Raji (cell line): ENCODE results near the gene OGFOD3.

Experiments used
- POLR2A ChIP-seq: IDR thresholded peaks from 2 replicates; pipeline ENCODE4 v1.6.1; 2011; ENCODE audit warnings: low read depth, low read length, control low read depth; ENCODE audit not compliant: insufficient read depth

The OGFOD3 gene

GRCh38 chr17:82418001-82418986 is at the start of gene OGFOD3, which contains the start of gene HEXD:
TSS of gene OGFOD3 (minus strand) at chr17:82418586. CDS start at chr17:82418485, 101 bp downstream.
TSS of gene HEXD (plus strand) at chr17:82418347. CDS start at chr17:82419800, 1,453 bp downstream.
- peak; percentile 84; the same call in 1 of the 2 replicates for TF ChIP-seq POLR2A

- TF ChIP-seq POLR2A = no peak
Measured at GRCh38 chr17:82465023-82465603, 46.7 kb upstream of the OGFOD3 start.

GRCh38 chr17:82464567-82464929 is 46.2 kb upstream of the OGFOD3 start:
- TF ChIP-seq POLR2A = no peak

- TF ChIP-seq POLR2A = no peak
Measured at GRCh38 chr17:82463925-82464566, 45.7 kb upstream of the OGFOD3 start.

GRCh38 chr17:82463391-82463790 is 45.0 kb upstream of the OGFOD3 start:
- TF ChIP-seq POLR2A = no peak

GRCh38 chr17:82461827-82462524 is 43.6 kb upstream of the OGFOD3 start:
- no peak for TF ChIP-seq POLR2A

- TF ChIP-seq POLR2A = no peak
Measured at GRCh38 chr17:82458885-82459424, 40.6 kb upstream of the OGFOD3 start.

GRCh38 chr17:82458179-82458884 is 39.9 kb upstream of the OGFOD3 start, which contains the start of gene NARF:
TSS of gene NARF (plus strand) at chr17:82458741. CDS start at chr17:82458804, 63 bp downstream.
- peak; percentile 72 for TF ChIP-seq POLR2A

- TF ChIP-seq POLR2A = peak; percentile 85
Measured at GRCh38 chr17:82457929-82458178, 39.5 kb upstream of the OGFOD3 start.

- TF ChIP-seq POLR2A = no peak
Measured at GRCh38 chr17:82457073-82457928, 38.9 kb upstream of the OGFOD3 start.

GRCh38 chr17:82452162-82452561 is 33.8 kb upstream of the OGFOD3 start:
- no peak for TF ChIP-seq POLR2A

GRCh38 chr17:82450357-82451106 is 32.1 kb upstream of the OGFOD3 start, which contains the start of gene CYBC1:
TSS of gene CYBC1 (minus strand) at chr17:82450752. CDS start at chr17:82449254, 1,498 bp downstream.
- TF ChIP-seq POLR2A = peak; percentile 86

GRCh38 chr17:82449883-82450356 is 31.5 kb upstream of the OGFOD3 start:
- TF ChIP-seq POLR2A = no peak
